A204.1 (cell line): ENCODE data around the gene CCDC57.
"Not testable (repeated sequence)": the region's sequence is repeated elsewhere in the genome, so short reads cannot be mapped to it uniquely, and the experiment has no call there.

Source experiments
- FAIRE-seq: peaks from 2 replicates; lab custom pipeline; 2012; peaks lifted over from hg19 to GRCh38; lab: Jason Lieb, UNC

The CCDC57 gene

DNA sequence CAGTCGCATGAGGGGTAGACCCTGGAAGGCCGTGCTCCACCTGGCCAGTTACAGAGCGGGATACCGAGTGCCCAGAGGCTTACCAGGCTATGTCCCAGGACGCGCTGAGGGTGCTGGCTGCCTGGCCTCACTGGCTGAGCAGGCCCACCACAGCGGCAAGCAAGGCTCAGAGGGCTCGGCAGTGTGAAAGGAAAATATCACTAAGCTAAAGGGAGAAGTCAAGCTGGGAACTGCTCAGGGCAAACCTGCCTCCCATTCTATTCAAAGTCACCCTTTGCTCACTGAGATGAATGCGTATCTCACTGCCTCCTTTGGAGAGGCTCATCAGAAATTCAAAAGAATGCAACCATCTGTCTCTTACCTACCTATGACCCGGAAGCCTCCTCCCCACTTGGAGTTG, 37.4 kb downstream of the CCDC57 start:
- FAIRE-seq = no peak

DNA sequence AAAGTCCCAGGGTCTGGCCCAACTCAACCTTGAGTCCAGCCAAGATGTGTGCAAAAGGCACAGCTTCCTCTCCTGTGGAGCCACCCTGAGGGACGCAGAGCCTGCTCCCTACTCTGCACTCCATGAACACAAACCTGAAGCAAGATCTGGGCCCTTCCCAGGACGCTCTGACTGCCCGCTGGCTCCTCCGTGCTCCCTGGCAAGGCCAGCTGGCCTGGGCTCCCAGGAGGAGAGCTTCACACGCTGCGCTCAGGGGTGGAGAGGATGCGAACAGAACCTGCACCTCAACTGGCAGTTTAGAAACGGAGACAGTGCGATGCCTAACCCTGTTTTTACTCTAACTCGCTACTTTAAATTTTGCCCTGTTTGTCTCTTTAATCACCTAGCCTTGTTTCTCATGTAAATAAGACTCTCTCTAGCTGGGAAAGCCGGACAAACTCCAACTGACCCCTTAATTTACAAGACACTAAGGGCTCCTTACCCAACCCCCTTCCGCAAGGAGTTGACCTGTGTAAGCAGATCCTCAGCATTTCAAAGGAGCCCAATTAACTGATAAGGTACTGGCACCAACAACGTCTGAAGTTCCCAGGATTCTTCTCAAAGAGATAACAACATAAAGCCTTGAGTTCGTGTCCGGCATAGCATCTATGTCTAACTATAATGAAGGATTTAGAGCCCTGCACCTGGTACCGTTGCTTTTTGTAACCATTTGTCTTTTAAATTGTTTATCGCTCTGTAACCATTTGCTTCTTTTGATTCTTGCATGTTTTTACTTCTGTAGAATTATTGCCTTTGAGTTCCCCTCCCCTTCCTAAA, 38.4 kb downstream of the CCDC57 start:
- not testable (repeated sequence) for FAIRE-seq

DNA sequence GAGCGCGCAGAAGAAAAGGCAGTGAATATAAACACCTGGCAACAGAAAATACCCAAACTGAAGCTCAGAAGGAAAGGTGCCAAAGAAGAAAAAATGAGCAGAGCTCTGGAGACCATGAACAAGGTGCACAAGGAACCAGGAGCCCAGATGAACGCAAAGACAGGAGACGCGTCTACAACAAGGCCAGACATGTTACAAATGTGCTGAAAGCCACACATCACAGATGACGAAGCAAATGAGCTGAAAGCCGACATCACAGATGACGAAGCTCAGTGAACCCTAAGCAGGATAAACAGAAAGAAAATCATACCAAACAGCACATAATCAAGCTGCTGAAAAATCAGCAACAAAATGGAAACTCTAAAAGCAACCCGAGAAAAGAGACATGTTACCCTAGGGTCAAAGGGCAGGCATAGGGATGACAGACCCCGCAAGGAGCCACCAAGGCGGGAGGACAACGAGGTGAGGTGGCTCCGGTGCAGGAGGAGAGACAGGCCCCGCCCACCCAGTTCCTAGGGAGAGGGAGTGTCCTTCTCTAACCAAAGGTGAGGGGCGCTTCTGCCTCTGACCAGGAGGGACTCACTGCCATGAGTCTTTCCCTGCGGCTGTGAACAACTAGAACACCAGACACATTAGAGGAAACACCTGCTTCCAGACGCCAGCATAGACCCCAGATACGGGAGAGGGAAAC, 39.1 kb downstream of the CCDC57 start:
- FAIRE-seq = no peak

DNA sequence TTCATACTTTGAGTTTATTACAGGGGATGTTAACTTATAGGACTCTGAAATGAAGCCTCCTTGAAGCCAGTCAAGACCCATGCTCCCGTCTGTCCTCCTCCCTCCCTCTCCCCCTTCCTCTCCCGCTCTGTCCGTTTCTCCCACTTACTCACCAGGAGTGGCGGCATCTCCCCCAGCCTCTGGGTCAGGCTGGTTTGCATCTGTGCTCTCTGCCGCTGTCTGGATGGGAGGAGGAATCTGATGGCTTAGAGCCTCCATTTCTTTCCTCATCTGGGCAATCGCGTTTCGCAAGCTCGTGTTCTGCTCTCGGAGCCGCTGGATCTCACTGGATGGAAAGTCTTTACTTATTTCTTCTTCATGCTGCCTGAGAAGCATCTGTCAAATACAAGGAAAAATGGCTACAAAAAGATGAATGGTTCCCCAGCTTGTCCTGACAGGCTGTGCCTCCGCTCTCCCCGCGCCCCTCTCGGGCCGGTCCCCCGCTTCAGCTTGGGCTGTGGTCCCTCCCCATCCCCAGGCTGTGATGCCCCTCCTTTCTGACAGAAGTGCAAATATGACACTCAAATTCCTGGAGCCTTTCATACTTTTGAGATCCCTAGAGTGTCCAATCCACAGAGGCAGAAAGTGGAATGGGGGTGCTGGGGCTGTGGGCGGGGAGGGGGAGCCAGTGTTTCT, 40.0 kb downstream of the CCDC57 start:
- no peak for FAIRE-seq

DNA sequence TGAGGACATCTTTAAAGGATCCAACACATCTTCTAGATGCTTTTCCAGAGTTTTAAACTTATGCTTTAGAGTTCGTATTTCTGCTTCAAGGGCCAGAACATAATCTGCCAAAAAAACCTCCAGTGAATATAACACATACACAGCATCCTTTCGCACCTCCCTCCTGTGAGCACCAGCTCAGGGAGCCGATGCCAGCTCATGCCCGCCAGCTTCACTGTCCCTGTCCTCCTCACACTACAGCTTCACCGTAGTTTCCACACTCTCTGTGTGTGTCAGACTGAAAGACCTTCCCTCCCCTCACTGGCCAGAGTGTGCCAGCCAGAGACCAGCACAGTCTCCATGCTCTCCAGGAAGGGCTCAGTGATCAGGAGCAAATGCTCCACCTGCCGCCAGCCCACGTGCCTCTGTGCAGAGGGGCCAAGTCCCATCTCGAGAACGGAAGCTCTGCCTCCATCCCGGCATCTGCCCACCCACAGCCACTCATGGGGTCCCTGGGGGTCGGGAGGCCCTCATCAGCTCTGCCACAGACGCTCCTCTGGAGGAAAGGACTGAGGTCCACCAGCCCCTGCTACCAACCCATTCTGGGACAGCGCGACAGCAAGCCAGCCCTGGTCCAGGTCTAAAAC, 40.8 kb downstream of the CCDC57 start:
- no peak for FAIRE-seq

DNA sequence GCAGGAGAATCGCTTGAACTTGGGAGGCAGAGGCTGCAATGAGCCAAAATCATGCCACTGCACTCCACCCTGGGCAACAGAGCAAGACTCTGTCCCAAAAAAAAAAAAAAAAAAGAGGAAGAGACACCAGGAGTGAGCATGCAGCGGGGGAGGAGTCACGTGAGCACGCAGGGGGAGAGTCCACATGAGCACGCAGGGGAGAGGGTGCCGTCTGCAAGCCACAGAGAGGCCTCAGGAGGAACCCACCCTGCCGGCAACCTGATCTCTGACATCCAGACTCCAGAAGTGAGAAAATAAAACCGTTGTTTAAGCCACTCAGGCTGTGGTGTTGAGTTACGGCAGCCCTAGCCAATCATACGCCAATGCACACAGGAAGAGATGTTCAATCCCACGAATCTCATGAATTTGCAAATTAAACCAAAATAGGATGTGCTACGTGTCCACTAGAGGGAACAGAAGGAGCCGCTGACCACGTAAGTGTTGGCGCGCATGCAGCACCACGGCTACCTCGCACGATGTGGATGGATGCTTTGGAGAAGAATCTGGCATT, 42.2 kb downstream of the CCDC57 start:
- FAIRE-seq = no peak

DNA sequence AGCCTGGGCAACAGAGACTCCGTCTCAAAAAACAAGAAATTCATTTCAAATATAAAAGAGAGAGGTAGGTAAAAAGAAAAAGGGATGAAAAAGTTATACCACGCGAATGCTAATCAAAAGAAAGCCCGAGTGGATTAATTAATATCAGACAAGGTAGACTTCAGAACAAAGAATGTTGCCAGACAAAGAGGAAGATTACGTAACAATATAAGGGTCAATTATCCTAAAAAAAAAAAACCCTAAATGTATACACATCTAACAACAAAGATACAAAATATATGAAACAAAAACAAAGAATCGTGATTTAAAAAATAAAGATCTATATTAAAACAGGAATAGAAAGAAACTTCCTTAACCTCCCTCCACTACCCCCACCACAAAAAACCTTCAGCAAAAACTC, 44.1 kb downstream of the CCDC57 start:
- no peak for FAIRE-seq

DNA sequence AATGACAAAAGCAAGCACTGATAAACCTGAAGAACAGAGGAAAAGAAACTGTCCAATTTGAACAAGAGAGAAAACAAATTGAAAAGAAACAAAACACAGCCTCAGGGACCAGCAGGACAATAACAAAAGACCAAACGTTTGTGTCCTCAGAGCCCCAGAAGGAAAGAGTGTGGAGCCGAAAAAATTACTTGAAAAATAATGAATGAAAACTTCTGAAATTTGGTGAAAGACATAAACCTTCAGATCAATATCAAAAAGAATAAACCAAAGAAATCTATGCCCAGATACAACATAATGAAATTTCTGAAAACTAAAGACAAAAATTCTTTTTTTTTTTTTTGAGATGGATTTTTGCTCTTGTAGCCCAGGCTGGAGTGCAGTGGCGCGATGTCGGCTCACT, 45.6 kb downstream of the CCDC57 start:
- FAIRE-seq = no peak

DNA sequence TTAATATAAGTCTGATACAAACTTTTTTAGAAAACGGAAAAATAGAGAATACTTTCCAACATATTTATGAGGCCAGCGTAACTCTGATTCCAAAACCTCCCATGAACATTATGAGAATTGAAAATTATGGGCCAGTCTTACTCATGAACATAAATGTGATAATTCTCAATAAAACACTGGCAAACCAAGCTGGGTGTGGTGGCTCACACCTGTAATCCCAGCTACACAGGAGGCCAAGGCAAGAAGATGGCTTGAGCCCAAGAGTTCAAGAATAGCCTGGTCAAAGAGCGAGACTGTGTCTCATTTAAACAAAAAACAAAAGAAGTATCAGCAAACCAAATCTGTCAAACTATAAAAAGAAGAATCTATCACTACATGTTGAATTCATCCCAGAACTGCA, 47.8 kb downstream of the CCDC57 start:
- FAIRE-seq = no peak

DNA sequence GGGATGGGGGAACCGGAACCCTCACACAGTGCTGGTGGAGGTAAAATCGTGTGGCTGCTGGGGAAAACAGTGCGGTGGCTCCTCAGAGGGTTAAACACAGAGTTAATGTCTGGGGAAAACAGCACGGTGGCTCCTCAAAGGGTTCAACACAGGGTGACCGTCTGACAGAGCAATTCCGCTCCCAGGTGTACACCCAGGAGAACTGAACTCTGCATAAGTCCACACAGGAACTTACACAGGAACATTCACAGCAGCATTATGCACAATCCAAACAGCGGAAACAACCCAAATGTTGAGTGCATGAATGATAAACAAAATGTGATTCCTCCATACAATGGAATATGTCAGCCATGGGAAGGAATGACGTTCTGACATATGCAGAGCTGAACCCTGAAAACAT, 51.4 kb downstream of the CCDC57 start:
- no peak for FAIRE-seq

DNA sequence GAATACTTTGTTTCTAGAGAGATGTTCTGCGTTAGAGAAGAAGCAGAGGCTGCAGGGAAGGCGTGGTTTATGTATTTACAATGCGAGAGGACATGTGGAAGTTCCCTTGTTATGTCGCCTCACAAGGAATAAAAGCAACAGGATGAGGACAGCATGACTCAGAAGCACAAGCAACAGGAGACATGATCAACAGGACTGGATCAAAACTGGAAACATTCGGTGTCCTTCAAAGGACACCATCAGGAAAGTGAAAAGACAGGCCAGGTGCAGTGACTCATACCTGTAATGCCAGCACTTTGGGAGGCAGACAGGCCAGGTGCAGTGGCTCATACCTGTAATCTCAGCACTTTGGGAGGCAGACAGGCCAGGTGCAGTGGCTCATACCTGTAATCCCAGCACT, 52.6 kb downstream of the CCDC57 start:
- no peak for FAIRE-seq

DNA sequence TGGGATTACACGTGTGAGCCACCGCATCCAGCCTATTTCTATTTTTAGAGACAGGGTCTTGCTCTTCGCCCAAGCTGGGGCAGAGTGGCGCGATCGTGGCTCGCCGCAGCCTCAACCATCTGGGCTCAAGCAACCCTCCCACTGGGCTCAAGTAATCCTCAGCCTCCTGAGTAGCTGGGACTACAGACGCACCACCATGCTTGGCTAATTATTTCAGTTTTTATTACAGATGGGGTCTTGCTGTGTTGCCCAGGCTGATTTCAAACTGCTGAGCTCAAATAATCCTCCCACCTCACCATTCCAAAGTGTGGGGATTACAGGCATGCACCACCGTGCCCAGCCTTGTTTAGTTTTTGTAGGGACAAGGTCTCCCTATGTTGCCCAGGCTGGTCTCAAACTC, 53.8 kb downstream of the CCDC57 start:
- no peak for FAIRE-seq

DNA sequence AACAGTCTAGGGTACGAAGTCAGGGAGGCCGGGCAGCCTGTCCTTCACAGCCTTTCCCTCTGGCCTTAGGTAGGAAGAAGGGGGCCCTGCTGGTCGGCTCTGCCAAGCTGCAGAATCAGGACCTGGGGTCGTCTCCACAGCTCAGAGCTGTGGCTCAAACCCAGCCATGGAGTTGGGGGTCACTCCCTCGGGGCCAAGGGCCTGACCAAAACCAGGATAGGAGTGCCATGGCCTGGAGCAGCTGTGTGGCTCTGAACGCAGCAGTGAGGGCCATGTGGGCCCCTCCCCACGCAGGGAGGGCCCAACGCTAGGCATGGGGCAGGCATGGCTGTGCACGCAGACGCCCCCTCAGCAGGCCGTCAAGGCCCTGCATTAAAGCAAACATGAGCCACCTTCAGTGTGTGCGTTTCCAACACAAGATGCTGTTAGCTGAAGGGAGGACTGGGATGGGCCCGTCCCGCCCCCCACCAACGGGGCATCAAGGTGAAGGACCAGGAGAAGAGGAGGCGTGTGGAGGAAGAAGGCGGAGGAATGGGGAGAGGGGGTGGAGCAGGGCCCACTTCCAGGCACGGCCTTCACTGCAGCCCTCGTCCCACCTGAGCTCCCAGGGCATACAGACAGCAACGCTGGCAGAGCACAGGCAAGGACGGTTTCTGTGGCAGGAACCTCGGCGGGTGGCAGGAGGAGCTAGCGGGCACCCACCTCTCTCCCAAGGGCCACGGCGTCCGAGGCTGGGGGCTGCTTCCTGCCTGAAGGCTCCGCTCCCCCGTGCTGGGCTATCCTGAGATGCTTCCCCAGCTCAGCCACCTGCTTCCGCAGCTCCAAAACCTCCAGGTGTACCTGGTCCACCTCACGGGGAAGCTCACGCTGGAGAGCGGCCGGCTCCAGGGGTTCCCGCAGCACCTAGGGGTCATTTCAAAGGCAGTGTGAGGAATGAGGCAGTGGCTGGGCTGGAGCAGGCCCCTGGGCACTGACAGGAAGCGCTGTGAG, 55.3 kb downstream of the CCDC57 start:
- FAIRE-seq = no peak

DNA sequence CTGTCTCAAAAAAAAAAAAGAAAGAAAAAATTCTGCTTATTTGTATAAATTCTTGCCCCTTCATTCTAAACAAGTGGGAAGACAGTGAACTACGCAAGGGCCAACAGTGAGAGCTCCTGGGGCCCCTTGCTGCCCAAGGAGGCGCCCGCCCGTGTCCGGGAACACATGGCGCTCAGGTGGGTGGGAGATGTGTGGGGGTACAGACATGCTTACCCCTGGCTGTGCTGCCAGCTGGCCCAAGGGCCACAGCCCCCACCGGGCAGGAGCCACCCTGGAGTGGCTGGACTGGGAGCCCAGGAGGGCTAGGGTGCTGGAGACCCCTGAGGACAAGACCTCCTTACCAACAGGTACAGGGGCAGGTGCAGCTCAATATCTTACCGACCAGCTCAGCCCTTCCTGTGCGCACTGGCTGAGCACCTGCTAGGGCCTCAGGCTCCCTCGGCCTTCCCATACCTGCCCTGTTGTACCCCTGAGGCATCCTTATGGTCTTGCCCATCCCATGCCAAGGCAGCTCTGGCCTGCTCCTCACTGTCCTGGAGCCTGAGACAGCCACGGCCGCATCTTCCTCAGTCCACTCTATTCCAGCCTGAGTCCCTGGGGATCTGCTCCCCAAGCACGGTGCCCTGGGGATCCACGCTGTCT, 56.2 kb downstream of the CCDC57 start:
- FAIRE-seq = no peak

DNA sequence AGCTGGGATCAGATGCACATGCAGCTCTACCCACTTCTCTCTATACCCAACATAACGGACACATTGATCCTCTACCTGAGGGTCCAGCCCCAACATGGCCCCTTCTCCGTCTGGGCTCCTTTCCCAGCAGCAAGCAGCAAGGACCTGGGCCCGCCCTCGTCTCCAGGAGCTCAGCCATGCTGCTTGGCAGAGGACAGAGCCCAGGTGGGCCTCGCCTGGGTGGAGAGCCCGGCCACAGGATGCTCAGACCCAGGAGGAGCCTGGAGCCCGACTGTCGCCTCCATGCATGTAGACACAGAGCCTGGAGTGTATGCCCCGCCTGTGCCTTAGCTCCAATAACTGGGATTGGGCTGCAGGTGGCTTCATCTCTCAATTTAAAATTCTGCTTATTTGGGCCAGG, 57.0 kb downstream of the CCDC57 start:
- no peak for FAIRE-seq

DNA sequence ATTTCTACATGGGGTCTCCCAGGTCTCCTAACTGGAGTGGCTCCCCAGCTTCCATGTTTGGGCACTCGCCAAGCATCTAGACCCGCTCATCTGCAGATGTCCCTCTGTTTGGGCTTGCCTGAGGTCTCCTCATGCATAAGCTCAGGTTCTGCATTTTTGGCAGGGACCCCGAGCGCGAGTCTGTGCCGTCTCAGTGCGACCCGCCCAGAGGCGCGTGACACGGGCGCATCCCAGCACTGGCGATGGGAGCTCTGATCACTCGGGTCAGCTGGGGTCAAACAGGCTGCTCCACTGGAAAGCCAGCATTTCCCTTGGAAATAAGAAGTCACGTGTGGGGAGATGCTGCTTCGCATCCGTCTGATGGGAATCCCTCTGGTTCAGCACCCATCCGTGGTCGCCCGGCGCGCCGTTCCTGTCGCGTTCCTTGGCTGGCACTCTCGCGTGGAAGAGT, 57.7 kb downstream of the CCDC57 start:
- no peak for FAIRE-seq

DNA sequence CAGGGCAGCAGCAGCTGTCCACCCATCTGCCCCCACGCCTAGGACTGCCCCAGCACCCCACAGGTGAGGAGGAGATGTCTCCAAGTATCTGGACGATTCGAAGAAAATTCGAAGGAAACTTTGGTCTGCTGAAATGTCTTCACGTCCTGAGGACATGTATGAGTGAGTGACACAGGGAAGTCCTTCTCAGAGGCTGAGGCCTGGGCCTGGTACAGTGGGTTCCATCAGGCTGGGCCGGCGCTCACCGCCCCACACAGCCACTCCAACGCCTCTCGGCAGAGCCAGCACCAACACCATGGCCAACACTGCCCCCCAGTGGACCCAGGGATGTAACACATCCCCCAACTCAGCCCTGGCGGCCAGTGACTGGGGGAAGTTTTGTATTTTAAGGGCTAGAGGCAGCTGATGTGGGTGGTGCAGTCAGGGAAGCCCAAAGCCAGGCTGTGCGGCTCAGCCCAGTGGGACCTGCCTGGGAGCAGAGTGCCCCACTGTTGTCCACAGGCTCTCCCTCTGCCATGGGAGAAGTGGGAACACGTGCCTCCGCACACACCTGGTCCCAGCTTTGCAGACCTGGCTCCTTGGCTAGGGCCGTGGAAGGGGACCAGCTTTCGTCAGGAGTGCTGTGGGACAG, 58.8 kb downstream of the CCDC57 start:
- no peak for FAIRE-seq

DNA sequence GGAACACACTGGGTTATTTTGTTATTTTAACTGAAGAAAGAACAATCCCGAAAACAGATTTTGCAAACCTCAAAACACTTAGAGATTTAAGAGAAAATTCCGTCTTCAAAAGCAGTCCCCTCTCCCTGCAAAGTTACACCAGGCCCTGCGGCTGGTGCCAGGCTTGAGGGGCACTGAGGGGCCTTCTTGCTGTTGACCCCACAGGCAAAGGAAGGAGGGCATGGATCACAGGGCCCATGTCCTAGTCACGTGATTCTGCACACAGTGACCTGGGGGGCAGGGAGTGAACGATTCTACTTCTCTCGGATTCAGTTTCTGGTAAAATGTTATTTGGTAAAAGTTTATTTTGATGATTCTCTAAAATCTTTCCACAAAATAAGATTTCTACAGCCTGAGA, 59.3 kb downstream of the CCDC57 start:
- FAIRE-seq = no peak

DNA sequence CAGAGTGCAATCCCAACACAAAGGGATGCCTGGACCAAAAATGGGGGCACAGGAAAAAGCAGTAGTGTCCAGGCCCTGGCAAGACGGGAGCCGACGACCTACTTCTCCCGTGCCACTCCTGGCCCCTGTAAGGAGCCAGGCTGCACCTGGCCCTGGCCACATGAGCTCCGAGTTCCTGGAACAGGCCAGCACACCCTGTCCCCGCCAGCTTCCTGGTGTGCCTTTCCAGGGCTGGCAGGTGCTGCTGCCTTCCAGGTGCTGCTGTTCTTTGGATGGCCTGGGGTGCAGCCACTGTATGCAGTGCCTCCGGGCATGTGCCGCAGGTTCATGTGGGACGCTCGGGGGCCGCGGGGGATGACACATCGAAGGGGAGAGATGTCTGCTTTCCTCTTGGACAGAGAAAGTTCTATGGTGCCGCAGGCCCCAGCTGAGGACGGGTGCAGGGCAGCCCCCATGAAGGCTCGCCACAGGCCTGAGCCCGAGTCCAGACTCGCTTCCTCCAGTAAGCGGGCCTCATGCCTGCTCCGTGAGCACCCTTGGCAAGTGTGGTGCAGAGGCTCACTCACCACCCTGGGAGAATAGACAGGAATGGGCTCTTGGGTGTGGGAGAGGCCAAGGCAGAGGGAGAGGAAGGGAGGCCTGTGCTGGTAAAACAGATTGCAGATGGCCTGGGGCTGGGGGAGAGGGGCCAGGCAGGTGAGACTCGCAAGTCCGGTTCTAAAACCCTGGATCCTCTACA, 59.9 kb downstream of the CCDC57 start:
- FAIRE-seq = no peak

DNA sequence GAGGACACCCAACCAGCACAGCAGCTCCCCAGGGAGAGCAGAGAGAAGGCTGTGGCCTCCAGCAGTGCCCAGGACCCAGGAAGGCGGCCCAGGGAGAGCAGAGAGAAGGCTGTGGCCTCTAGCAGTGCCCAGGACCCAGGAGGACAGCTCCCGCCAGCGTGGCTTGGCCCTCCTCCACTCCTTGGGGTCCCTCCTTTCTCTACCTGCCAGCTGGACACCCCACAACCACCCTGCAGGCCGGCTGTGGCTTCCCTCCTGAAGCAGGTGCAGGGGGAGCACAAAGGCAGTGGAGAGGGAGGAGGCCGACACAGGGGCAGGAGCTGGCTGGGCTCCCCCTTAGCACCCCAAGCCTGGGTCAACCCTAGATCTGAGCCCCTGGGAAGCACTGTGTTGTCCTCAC, 60.5 kb downstream of the CCDC57 start:
- no peak for FAIRE-seq
